HG03196 (cell line): ENCODE measurements around the gene UNC5A.

Source experiments
- ATAC-seq: cut with Tn5 transposase; IDR thresholded peaks from one replicate; pipeline ENCODE4 v1.9.1; 2021; ENCODE audit not compliant: unreplicated experiment

The UNC5A gene

DNA sequence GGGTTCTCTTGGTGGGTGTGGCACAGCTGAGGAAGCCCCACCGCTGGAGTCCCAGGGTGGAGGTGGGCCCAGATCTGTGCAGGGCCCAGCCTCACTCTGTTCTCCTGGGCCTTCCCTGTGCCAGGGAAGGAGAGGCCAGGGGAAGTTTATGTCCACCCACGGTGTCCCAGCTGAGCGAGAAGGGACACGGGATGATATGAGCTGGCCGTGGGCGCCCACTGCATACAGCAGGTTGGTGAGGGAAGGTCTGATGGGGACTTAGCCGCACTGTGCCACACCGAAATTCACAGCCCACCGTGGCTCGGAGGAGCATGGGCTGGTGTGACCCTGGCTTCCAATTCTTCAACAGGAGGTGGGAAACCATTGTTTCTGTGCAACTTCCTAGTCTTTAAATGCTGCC lies 33.9 kb downstream of the UNC5A start:
- no peak for ATAC-seq

DNA sequence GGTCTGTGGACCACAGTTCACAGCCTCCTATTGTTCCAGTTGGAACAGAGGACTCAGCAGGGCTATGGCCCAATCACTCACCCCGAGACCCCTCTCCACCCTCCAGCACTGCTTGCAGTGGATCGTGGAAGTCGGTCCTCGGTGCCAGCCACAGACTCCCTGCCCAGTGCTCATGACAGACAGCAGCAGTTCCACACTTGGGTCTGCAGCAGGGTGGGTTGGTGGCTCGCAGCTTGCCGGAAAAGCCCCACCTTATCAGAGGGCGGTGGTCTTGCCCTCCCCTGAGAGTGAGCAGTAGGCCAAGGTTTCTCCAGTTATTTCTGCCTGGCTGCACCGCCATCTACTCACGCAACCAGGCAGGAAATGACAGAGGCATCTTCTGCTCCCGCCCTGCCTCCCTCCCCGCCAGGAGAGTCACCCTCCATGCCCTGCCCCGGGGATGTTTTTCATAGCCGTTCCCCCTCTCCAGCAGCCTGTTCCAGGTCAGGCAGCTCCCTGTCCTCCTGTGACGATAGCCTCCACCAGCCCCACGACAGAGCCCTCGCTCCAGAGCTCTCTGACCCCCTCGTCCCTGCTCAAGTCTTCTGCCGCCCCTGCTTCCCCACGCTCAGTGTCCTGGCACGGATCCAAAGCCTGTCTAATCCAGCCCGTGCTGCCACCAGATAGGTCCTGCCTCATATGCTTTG lies 34.5 kb downstream of the UNC5A start:
- ATAC-seq, result no peak

DNA sequence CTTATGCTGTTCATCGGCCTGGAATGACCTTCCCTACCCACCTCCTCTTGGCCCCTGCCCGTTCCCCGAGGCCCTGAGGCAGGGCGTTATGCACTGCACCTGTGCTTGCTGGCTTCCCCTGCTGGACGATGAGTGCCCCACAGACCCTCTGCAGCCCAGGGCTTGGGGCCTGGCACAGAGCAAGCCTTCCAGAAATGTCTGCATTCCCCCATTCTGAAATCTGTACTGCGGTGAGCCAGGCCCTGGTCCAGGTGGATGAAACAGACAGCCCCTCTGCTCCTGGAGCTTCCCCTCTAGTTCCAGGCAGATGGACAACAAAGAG lies 35.0 kb downstream of the UNC5A start:
- ATAC-seq, result no peak

DNA sequence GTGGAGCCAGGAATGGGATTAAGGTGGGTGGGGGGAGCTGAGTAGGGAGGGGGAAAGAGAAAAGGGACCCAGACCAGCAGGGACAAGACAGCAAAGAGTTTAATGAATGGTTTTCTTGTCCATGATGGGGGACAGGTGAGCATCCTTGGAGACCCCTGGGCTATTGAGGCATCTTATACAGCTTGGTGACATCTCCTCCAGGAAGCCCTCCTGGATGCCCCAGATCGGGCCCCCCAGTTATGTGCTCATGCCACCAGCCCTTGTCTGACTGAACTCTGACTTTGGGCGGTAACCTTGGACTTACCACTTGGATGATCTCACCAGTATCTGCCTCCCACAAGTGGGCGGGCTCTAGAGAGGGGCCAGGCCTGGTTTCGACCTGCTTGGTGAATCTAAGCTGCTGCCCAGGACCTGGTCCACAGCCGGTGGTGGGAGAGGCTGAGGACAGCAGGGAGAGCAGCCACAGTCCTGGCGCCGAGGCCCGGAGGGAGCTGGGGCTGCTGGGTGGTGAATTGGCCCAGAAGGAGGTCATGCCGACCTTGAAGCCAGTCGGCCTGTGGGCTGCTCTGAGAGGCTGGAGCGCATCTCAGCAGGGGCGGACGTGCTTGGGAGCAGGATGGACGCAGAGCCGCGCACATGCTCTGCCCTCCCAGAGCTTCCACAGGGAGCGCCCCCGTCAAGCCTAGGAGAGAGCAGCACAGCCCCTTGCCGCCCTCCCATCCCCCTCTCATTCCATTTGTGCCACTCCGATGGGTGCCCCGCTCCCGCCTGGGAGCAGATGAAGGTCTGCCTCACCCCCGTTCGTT lies 36.2 kb downstream of the UNC5A start:
- ATAC-seq, result no peak

DNA sequence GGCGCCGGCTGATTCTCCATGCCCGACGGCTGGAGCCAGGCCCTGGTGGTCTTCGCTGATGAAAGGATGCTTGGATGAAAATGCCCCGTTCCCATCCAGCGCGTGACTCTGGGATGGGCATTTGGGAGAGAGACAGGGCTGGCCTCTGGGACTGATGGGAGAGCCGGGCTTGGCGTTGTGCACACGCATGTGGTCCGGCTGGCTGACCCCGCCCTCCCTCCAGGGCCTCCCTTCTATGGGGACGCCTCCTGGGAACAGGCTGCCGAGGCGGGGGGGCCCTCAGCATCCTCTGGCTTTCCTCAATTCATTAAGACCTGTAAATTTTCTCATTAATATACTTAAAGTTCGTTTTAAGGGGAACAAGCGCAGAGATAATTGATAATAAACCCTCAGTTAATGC lies 36.8 kb downstream of the UNC5A start:
- ATAC-seq, result no peak

DNA sequence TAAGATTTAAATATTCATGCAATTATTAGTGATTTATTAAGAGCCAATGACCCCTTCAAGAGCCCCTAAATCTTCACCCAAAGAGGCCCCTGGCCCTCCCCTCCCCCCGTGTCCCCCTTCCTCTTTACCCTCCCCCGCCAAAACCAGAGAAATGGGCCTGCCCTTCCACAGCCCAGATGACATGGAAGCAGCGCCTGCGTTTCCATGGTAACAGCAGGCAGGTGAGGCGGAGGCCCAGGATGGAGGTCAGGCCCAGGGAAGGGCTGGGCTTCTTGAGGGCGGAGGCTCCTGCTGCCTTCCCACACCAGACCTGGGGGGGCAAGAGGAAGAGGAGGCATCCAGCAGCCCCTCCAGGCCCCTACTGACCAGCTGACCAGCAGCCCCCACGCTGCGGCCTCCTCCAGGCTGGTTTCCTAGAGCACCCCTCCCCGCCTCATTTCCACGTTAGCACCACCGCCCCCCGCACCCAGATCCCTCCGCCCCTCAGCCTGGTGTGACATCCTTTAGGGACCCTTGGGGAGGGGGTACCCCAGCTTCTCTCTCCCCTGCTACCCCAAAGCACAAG lies 37.4 kb downstream of the UNC5A start:
- ATAC-seq, result no peak

- ATAC-seq, result no peak
These were observed 38.3 kb downstream of the UNC5A start for GRCh38 chr5:176848651-176849050.

DNA sequence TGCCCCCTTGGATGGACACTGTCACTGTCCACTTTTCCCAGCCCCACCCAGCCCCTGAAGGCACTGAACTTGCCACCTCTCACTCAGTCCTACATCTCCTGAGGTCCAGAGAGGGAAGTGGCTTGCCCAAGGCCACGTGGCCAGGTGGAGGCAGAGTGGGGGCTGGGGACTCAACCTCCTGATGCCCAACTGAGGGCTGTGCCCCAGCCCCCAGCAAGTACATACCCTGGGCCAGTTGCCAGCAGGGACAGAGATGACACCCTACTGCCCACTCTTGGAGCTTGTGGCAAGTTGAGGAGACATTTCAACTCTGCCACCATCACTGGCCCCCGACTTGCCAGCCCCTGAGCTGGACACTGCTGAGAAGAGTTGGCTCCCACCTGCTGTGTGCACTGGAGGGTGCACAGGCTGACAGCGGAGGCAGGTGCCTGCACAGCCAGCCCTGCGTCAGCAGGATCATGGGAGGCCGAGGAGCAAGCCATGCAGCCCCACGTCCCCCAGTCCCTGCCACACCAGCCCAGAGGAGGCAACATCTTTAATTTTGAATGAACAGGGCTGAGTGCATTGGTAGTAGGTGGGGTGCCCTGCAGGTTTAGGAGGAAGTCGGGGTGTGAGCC lies 39.4 kb downstream of the UNC5A start:
- no peak for ATAC-seq

- ATAC-seq, result no peak
These were observed 40.2 kb downstream of the UNC5A start for GRCh38 chr5:176850371-176851245.

DNA sequence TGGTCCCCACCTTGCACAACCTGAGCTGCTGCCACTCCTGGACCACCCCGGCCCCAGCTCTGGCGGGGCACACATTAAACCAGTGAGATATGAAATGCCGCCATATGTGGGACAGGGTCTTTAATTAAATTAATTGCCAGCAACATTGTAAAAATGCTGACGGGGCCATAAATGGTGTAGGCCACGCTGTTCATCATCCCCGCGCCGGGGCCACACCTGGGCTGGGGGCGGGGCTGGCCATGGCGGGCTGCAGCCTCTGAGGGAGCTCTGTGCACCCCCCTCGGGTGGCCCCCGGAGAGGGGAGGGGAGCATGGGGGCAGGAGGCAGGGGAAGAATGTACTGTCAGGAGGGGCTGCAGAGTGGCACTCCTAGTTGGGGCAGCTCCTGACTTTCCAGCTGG lies 41.0 kb downstream of the UNC5A start:
- no peak for ATAC-seq

- no peak for ATAC-seq
These were observed 41.7 kb downstream of the UNC5A start for GRCh38 chr5:176851871-176852658.

DNA sequence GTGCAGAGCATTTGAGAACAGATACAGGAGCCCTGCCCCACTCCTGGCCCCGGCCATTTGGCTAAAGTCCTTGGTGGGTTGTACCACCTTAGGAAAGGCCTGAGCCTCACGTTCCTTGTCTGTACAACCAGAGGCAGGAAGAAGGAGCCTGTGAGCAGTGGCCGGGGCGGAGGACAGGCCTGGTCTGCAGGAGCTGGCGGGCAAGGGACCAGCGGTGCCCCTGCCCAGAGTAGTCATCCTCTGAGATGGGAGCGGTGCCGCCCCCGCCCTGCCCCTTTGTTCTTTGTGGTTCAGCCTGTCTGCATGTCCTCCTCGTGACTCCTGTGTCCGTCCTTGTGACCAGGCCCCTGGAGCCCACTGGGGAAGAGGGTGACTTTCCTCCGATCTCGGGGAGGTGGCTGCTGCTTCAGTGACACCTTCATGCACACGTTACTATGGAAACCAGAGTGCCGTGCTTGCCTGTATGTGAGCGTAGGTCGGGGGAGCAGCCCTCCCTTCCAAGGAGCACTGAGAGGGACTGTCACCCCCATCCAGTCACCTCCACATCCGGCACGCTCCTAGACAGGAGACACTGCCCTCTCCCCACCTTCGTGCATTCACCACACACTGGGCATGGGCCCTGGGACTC lies 42.9 kb downstream of the UNC5A start:
- no peak for ATAC-seq

DNA sequence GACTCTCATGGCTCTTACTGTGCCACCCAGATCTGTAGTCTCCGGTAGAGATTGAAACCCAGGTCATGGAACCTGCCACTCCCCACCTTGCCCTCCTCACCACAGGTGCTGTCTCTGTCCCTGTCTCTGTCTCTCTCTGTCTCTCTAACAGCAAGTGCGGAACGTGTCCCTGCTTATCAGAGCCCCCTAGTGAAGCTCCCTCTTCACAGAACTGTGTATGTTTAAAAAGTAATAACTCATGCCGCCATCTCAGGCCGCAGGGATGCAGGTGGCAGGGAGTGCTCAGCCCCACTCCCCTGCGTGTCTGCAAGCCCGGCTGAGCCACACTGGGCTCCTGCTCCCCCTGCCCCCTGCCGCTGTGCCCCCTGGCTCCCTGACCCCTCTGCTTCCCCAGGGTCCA lies 43.8 kb downstream of the UNC5A start:
- no peak for ATAC-seq

DNA sequence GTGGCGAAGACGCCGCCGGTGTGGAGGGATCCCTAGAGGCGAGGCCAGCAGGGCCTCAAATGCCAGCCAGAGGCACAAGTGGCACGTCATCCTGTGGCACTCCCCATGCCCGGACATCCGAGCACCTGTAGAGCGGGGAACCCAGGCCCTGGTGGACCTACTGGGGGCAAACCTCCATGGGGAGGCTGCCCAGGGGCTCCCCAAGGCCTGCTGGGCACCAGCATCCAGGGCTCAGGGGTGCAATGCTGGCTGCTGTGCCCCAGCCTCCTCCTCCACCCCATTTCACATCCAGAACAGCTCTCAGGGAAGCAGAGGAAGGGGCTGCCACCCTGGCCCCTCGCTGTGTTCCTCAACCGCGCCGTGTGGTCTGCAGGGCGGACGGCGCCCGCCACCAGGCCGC lies 45.2 kb downstream of the UNC5A start:
- no peak for ATAC-seq

GRCh38 chr5:176856746-176857145 lies 46.4 kb downstream of the UNC5A start:
- no peak for ATAC-seq

DNA sequence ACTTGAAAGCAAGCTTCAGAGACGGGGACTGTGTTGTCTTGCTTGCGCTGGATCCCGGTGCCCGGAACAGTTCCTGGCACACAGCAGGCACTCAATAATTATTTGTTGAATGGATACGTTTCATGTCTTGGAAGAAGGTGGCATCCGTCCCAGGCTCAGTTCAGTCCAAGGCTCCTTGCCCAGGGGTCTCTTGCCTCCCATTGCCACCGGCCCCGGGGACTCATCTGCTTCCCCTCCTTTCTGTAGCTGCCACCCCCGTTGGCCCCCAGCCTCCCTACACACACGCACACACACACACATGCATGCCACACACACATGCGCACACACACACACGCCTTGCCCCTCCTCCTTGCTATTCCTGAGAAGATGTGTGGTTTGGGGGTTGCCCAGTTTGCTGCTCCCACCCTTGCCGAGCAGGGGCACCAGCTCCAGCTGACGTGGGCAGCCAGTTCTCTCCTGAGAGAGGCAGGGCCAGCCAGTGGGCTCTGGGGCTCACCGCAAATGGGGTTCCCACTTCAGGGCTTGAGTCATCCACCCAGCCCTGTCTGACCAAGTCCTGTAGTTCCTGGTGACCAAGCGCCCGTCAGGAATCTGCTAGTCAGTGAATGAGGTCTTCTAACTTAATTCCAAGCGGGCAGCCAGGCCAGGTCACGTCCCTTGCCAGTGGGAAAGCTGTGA lies 47.0 kb downstream of the UNC5A start:
- no peak for ATAC-seq

GRCh38 chr5:176857894-176858273 lies 47.5 kb downstream of the UNC5A start:
- ATAC-seq, result no peak

- no peak for ATAC-seq
These were observed 49.6 kb downstream of the UNC5A start for GRCh38 chr5:176859916-176860315.

DNA sequence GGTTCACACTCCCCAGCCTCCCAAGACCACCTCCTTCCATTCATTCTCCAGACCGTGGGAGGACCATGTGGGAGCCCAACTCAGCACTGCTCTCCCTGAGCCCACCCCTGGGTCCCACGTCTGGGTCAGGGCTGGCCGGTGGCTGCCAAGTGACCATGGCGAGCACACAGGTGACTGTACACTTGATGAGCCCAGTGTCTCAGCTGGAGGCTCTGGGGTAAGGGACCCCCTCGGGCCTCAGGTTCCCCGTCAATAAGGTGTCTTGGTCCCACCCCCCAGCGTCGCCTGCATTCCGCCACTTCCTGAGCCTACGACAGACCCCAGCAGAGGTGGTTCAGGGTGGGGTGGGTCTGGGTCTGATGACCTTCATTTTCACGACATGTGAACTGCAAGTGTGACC lies 50.0 kb downstream of the UNC5A start:
- no peak for ATAC-seq
